Smooth muscle cell (in vitro differentiated cells): Measurements from ENCODE around the gene DNAH7. TPM values are rescaled to one million over a fixed set of nuclear protein-coding genes. Genes with fewer than 3 reads are reported as not detected.

Source experiments
- DNase-seq: peaks from one replicate; lab custom pipeline; 2025; ENCODE audit not compliant: unreplicated experiment; lab: John Stamatoyannopoulos, UW
- H2AFZ ChIP-seq: fragments of 200-600 bp; sonication (generic); 2 replicates; pipeline ENCODE4 v1.6.0; 2016; ENCODE audit warnings: antibody characterized with exemption, low read depth, mild to moderate bottlenecking
- H3F3A ChIP-seq: fragments of 200-600 bp; sonication (generic); 2 replicates; pipeline ENCODE4 v1.6.0; 2017; ENCODE audit warnings: antibody characterized with exemption, low read depth
- H3K27ac ChIP-seq: fragments of 200-600 bp; sonication (generic); 2 replicates; pipeline ENCODE4 v1.5.1; 2016; ENCODE audit warnings: low read depth, mild to moderate bottlenecking
- H3K27me3 ChIP-seq: fragments of 200-600 bp; sonication (generic); 2 replicates; pipeline ENCODE4 v1.6.1; 2016; ENCODE audit warnings: low read depth, mild to moderate bottlenecking
- H3K36me3 ChIP-seq: fragments of 200-600 bp; sonication (generic); 2 replicates; pipeline ENCODE4 v1.5.1; 2016; ENCODE audit warnings: low read depth
- H3K4me1 ChIP-seq: fragments of 200-600 bp; sonication (generic); 2 replicates; pipeline ENCODE4 v1.5.1; 2016; ENCODE audit warnings: low read depth
- H3K4me2 ChIP-seq: fragments of 200-600 bp; sonication (generic); 2 replicates; pipeline ENCODE4 v1.6.0; 2016; ENCODE audit warnings: mild to moderate bottlenecking
- H3K4me3 ChIP-seq: fragments of 200-600 bp; sonication (generic); 2 replicates; pipeline ENCODE4 v1.5.1; 2016; ENCODE audit warnings: mild to moderate bottlenecking
- H3K79me2 ChIP-seq: fragments of 200-600 bp; sonication (generic); 2 replicates; pipeline ENCODE4 v1.6.0; 2016; ENCODE audit warnings: low read depth, mild to moderate bottlenecking
- H3K9ac ChIP-seq: fragments of 200-600 bp; sonication (generic); 2 replicates; pipeline ENCODE4 v1.6.0; 2016; ENCODE audit warnings: low read depth
- H3K9me3 ChIP-seq: fragments of 200-600 bp; sonication (generic); replicated peaks from 2 replicates; pipeline ENCODE4 v1.5.1; 2016; ENCODE audit warnings: low read depth
- H4K20me1 ChIP-seq: fragments of 200-600 bp; sonication (generic); 2 replicates; pipeline ENCODE4 v1.6.0; 2016; ENCODE audit warnings: low read depth
- WGBS: methylation state at CpG from one replicate; pipeline ENCODE4 v1.1.7; 2016; ENCODE audit warnings: low lambda C conversion rate; 5-methylcytosine and 5-hydroxymethylcytosine counted together
- polyA plus RNA-seq: library from polyadenylated mRNA; unstranded; fragments of >200 nt; fragmentation: Nextera tagmentation; extraction: Ambion mirVana; gene quantifications from 2 replicates; pipeline ENCODE4 v1.2.1, GENCODE V29; 2016
- total RNA-seq: library from RNA; depleted of rRNA; stranded (reverse); fragments of >200 nt; gene quantifications from 2 replicates; pipeline ENCODE4 v1.2.3, GENCODE V29; 2014
- TF ChIP-seq, protein P1 (sequence below): fragments of 200-600 bp; sonication (generic); IDR thresholded peaks from 2 replicates; pipeline ENCODE4 v1.5.1; 2017; ENCODE audit warnings: borderline replicate concordance, mild to moderate bottlenecking, antibody characterized with exemption; ENCODE audit not compliant: insufficient read depth, poor library complexity, severe bottlenecking

Gene DNAH7
- total and polyA plus RNA-seq, 2 experiments from 2014 or later: 0.99 to 1.2 TPM

DNA sequence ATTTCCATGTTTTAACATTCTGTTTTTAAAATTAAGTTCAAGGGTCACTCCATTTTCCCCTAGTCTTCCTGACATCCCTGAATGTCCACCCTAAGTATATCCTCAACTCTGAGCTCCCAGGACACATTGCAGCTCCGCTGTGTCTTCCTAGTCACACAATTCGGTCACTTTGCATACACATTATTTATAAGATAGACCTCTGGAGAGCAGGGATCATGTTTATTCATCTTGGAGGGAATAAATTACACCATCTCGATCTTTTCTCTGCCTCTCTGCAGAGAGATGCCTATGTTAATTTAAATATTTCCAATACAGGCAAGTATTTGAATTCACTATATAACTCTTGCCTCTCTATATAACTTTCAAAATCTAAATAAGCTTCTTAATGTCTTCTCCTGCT, 245.4 kb downstream of the DNAH7 start:
- TF ChIP-seq, protein P1, sequence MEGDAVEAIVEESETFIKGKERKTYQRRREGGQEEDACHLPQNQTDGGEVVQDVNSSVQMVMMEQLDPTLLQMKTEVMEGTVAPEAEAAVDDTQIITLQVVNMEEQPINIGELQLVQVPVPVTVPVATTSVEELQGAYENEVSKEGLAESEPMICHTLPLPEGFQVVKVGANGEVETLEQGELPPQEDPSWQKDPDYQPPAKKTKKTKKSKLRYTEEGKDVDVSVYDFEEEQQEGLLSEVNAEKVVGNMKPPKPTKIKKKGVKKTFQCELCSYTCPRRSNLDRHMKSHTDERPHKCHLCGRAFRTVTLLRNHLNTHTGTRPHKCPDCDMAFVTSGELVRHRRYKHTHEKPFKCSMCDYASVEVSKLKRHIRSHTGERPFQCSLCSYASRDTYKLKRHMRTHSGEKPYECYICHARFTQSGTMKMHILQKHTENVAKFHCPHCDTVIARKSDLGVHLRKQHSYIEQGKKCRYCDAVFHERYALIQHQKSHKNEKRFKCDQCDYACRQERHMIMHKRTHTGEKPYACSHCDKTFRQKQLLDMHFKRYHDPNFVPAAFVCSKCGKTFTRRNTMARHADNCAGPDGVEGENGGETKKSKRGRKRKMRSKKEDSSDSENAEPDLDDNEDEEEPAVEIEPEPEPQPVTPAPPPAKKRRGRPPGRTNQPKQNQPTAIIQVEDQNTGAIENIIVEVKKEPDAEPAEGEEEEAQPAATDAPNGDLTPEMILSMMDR: no peak
- no peaks in the 10 kb centered on the region for H3K9me3 ChIP-seq
- no peaks in the 10 kb centered on the region for H3K79me2 ChIP-seq
- DNase-seq: no peak
- no peaks in the 10 kb centered on the region for H4K20me1 ChIP-seq
- 89% methylated on average over 3 of the region's 3 CpGs for WGBS
- H3K27ac ChIP-seq: no peak overlapping the region
- H3K9ac ChIP-seq: no peak overlapping the region
- H3K36me3 ChIP-seq: no peaks in the 10 kb centered on the region
- no peak overlapping the region for H2AFZ ChIP-seq
- H3K4me2 ChIP-seq: no peak overlapping the region
- no peak overlapping the region for H3K4me3 ChIP-seq
- no peaks in the 10 kb centered on the region for H3K27me3 ChIP-seq
- no peaks in the 10 kb centered on the region for H3F3A ChIP-seq
- H3K4me1 ChIP-seq: no peaks in the 10 kb centered on the region

GRCh38 chr2:195821566-195821932, 247.1 kb downstream of the DNAH7 start:
- H3F3A ChIP-seq: no peaks in the 10 kb centered on the region
- H3K36me3 ChIP-seq: no peaks in the 10 kb centered on the region
- no peak overlapping the region for H3K4me3 ChIP-seq
- no peaks in the 10 kb centered on the region for H4K20me1 ChIP-seq
- TF ChIP-seq, protein P1: no peak
- H2AFZ ChIP-seq: no peak overlapping the region
- H3K4me2 ChIP-seq: no peak overlapping the region
- H3K4me1 ChIP-seq: no peaks in the 10 kb centered on the region
- WGBS: 95% methylated on average over 5 of the region's 5 CpGs
- no peak for DNase-seq
- no peaks in the 10 kb centered on the region for H3K79me2 ChIP-seq
- H3K9ac ChIP-seq: no peak overlapping the region
- H3K9me3 ChIP-seq: no peaks in the 10 kb centered on the region
- no peaks in the 10 kb centered on the region for H3K27me3 ChIP-seq
- no peak overlapping the region for H3K27ac ChIP-seq

DNA sequence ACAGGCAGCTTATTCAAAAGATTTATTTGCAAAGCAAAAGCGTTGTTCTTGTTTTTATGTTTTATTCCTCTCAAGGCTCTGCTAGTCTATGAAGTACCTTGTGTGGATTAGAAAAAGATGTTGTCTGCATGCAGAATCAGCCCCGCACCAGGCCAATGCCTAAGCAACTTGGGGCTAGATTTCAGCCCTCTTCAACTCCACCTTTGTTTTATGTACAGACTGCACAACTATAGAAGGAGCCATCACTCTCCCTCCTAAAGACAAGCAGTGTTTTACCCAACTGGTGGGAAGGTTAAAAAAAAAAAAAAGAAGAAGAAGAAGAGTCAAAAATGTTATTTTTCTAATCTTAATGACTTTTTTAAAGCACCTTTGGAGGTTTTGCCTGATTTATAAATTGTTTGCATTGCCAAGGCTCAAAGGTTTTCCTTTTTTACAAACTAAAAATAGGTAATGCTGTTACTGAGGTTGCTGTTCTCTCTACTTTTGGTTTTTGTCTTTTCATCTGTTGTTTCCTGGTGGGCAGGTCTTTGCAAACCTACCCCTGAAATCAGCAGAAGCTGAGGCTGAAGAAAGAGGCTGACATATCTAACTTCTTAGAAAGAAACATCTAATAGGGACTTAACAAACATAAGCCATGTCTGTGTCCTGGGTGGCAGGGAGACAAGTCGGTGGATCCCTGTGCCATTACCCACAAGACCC, 247.6 kb downstream of the DNAH7 start:
- Histone ChIP-seq H3K4me3 (no peak overlapping the region), H3K36me3 (no peaks in the 10 kb centered on the region), H3K4me2 (no peak overlapping the region), H3K9ac (no peak overlapping the region), H3K9me3 (no peaks in the 10 kb centered on the region), H3K4me1 (no peaks in the 10 kb centered on the region), H2AFZ (no peak overlapping the region), H3K79me2 (no peaks in the 10 kb centered on the region), H4K20me1 (no peaks in the 10 kb centered on the region), H3K27ac (no peak overlapping the region), H3F3A (no peaks in the 10 kb centered on the region), H3K27me3 (no peaks in the 10 kb centered on the region)
- TF ChIP-seq, protein P1: no peak
- no peak for DNase-seq
- 95% methylated on average over 3 of the region's 3 CpGs for WGBS

DNA sequence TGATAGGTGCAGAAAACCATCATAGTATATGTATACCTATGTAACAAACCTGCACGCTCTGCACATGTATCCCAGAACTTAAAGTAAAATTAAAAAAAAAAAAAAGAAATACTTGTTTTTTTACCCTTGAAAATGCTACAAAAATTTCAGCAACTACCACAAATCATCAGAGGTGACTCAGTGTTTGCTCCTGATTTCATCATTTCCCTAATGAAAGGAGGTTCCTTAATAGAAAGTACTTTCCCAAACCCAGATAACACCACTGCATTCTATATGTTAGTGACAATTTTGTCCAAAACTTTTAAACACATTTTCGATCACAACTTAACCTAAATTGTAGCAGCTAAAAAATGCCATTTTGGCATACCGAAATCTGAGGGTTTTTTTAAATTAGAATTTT, 248.3 kb downstream of the DNAH7 start:
- H3K27me3 ChIP-seq: no peaks in the 10 kb centered on the region
- H3K36me3 ChIP-seq: no peaks in the 10 kb centered on the region
- no peak for DNase-seq
- no peaks in the 10 kb centered on the region for H3K9me3 ChIP-seq
- no peaks in the 10 kb centered on the region for H3K79me2 ChIP-seq
- H3K27ac ChIP-seq: no peak overlapping the region
- TF ChIP-seq, protein P1: no peak
- 96% methylated on average over 3 of the region's 3 CpGs for WGBS
- H3K4me2 ChIP-seq: peak overlapping the region; percentile 21
- no peak overlapping the region for H2AFZ ChIP-seq
- no peak overlapping the region for H3K4me3 ChIP-seq
- no peaks in the 10 kb centered on the region for H3K4me1 ChIP-seq
- no peak overlapping the region for H3K9ac ChIP-seq
- no peaks in the 10 kb centered on the region for H4K20me1 ChIP-seq
- no peaks in the 10 kb centered on the region for H3F3A ChIP-seq
